Measurements from ENCODE around the gene MST1.

Gene MST1

DNA sequence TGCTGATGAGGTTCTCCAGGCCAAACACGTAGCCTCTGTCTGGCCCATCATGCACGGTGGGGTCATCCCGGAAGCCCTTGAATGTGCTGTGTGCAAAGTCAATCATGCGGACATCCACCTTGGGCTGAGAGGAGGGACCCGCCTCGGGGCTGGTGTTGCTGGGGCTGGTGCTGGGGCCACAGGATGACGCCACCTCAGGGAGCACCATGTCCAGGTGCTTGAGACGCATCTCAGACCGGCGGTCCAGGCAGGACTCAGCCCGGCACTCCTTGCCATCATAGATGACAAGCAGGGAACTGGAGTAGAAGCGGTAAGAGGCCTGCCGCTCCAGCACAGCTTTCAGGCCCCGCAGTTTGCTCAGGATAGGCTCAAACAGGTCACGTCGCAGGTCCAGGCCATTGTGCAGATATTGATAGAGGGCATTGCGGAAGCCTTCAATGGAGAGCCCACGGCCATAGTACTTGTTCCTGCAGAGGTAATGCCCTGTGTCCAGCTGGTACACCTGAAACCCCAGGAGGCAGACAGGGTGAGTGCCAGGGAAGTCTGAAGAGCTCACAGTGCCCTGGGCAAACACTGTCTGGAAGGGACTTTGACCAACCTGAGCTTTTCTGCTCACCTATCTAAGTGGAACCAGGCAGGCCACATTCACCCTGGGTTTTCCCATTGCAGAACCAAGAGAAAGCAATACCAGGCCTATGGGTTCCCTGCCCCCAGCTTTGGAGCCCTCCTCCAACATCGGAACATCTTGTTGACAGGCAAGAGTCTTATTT, 38.1 kb upstream of the MST1 start:
- TF ChIP-seq, protein P1, sequence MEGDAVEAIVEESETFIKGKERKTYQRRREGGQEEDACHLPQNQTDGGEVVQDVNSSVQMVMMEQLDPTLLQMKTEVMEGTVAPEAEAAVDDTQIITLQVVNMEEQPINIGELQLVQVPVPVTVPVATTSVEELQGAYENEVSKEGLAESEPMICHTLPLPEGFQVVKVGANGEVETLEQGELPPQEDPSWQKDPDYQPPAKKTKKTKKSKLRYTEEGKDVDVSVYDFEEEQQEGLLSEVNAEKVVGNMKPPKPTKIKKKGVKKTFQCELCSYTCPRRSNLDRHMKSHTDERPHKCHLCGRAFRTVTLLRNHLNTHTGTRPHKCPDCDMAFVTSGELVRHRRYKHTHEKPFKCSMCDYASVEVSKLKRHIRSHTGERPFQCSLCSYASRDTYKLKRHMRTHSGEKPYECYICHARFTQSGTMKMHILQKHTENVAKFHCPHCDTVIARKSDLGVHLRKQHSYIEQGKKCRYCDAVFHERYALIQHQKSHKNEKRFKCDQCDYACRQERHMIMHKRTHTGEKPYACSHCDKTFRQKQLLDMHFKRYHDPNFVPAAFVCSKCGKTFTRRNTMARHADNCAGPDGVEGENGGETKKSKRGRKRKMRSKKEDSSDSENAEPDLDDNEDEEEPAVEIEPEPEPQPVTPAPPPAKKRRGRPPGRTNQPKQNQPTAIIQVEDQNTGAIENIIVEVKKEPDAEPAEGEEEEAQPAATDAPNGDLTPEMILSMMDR (IDR thresholded peaks at IDR 0.05) = no peak

DNA sequence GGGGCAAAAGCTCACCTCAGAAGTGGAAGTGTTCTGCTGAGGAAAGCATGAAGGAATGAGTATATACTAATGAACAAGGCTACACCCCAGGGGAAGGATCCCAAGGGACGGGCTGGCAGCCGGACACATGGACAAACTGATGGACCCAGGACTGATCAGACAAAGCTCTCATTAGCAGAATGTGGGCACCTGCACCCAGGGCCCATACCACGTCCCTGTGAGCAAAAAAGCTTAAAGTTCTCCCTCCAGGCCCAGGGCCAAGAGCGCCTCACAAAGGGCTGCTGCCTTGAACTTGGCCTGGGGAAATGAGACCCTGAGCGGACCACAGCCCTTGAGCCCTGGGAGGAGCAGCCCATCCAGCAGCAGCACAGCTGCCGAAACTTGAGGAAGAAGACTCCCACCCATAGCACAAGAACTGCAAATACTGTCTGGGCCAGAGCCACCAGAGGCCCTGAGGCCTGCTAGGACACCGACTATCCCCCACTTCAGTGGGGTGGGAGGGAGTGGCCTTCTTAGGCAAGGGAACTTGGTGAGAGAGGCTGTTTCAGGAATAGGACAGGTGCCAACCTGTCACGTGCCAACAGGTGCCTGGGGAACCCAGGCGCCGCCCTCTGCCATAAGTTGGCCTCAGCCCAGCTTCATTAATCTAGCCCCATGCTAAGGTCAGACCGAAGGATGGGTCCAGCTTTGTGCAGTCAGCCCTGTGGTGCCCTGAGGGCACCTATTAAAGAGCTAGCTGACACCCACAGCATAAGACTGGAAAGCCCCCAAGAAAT, 36.8 kb upstream of the MST1 start:
- TF ChIP-seq, protein P1 (IDR thresholded peaks at IDR 0.05) = no peak

DNA sequence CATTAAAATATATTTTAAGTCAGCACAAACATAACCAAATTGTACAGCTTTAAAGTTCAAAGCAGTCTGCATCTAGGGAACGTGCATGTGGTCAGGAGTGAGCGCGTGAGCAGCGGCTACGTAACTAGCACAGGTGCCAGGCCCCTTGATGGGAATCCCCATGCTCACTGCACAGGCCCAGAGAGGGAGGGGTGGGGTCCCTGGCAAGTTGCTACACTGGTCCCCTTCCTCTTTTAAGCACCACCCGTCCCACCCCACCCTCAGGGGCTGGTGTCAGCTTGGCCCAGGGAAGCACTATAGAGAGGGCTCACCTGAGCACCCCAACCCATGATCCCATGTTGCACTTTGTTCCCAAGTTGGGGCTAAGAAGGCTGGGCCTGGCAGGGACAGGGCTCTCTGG, 35.3 kb upstream of the MST1 start:
- TF ChIP-seq, protein P1 (IDR thresholded peaks at IDR 0.05) = no peak

DNA sequence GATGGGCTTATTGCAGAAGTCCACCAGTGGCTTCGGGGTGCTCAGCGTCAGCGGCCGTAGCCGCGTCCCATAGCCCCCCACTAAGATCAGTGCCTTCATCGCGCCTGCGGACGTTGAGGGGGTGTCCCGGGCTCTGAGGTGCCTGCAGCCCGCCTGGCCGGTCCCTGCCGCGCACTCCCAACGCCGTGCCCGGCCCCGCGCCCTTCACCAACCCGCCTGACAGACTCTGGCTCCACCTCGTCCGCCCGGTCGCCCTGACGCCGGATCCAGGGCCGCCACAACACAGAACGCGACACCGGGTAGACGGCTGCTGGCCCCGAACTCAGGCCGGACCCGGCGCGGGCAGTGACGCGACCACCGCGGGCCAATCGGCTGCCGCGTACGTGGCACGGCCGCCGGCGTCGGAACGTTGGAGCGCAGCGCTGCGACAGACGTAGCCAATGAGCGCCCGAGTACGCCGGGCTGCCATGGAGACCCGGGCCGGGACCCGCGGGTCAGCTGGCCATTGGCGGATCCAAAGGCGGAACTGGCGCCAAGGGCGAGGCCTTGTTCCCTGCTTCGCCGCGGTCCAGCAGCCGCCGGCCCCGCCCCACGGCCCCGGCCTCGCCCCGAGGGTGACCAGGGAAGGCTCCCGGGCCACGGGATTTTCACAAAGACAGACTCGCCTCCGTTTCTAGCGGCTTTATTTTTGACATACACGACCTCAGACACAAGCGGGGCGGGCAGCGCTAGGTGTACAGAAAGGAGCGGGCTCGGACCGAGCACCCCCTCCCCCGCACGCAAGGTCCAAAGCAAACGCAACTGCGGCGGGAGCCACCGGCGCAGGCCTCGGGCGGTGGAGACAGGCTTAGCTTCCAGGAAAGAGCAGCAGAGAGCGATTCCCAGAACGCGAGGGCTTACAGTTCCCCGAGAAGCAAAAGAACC, 34.6 kb upstream of the MST1 start, which contains the start of gene GMPPB:
Gene GMPPB, minus strand, starts transcription at position 324 of the 924 bp plus-strand sequence. Its CDS starts 225 bp downstream, at position 99.
- TF ChIP-seq, protein P1 (IDR thresholded peaks at IDR 0.05) = no peak

DNA sequence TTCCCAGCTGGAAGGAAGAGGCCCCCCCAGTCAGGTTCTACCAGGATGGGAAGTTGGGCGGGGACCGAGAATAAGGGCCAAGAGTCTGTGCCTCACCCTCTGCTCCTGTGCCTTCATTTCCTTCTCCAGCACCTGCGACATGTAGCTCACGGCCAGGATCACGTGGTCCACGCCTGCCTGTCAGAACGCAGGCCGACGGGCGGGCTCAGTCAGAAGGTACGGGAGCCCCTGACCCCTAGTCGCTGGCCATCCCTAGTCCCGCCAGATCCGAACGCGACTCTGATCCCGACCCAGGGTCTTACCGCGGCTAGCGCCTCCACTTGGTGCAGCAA, 34.0 kb upstream of the MST1 start:
- TF ChIP-seq, protein P1 (IDR thresholded peaks at IDR 0.05) = no peak

DNA sequence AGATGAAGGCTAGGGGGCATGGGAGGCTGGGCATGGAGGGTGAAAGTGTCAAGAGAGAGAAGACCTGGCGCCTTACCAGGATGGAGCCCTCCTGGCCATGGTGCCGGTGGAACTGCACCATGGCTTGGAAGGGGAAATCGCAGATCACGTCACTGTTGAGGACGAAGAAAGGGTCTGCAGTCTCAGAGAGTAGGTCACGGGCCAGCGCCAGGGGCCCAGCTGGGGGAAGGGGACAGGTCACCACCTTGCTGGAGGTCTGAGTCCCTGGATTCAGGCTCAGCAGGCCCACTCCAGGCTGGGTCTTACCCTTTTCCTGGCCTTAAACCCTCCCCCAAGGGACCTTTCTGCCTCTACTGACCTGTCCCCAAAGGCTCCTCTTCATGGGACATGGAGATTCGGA, 33.6 kb upstream of the MST1 start:
- TF ChIP-seq, protein P1 (IDR thresholded peaks at IDR 0.05) = no peak
